ENCODE results near the gene CPPED1.

CPPED1 gene

DNA sequence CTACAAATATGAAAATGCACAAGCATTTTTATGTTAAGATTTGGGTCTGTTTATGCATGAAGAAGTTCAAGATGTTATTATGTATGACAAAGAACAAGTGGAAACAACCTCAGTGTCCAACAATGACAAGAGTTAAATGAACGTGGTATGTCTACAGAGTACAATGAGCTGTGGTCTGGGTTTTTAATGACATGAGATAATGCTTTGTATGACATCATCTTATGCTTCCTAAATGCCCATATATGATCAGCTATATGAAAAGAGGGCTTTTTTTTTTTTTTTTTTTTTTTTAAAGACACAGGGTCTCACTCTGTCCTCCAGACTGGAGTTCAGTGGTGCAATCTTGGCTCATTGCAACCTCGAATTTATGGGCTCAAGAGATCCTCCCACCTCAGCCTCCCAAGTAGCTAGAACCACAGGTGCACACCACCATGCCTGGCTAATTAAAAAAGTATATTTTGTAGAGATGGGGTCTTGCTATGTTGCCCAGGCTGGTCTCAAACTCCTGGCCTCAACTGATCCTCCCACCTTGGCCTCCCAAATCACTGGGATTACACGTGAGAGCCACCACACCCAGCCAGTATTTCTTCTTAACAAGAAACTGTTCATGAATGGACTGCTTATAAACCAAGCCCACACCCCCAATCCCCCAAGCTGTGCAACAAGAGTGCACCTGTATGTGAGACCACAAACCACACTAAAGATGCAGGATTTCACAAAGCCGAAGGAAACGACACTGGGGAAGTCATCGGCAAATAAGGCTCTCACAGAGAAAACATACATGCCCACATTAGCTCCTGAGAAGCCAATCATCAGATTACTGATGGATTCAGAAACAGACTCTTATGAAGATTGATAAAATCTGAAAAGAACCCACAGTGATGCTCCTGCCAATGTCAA, 114.5 kb downstream of the CPPED1 start:
- Mint-ChIP-seq H3K9me3 (no peaks in the 10 kb centered on the region), H3K4me1 (ENCODE audit: low read depth) (peaks cover 13% of the 10 kb centered on the region), H3K36me3 (ENCODE audit: low read depth) (peaks cover 67% of the 10 kb centered on the region), H3K27ac (no peak overlapping the region), H3K4me3 (no peak overlapping the region), H3K27me3 (no peaks in the 10 kb centered on the region)
- intact Hi-C loops (cut with micrococcal nuclease): loop anchor here (10.0 kb wide), 1 partner anchor 234 kb away; no protein-coding TSS in a partner anchor

DNA sequence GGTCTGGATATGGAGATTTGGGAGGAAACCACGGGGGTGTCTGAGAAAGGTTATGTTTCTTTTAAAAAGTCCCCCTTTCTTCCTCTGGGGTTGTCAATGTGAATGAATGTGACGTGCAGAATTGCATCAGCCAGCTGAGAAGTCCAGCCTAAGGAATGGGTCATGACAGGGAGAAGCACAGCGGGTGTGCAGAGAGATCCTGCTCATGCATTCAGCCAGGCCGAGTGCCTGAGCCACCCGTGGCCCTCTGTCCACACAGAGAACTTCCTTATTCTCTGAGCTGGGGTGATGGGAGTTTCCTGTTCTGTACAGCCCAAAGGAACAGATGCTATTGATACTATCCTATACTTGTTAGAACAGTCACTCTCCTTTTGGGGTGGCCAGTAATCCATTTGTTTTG, 117.9 kb downstream of the CPPED1 start:
- no peaks in the 10 kb centered on the region for H3K27me3 Mint-ChIP-seq

DNA sequence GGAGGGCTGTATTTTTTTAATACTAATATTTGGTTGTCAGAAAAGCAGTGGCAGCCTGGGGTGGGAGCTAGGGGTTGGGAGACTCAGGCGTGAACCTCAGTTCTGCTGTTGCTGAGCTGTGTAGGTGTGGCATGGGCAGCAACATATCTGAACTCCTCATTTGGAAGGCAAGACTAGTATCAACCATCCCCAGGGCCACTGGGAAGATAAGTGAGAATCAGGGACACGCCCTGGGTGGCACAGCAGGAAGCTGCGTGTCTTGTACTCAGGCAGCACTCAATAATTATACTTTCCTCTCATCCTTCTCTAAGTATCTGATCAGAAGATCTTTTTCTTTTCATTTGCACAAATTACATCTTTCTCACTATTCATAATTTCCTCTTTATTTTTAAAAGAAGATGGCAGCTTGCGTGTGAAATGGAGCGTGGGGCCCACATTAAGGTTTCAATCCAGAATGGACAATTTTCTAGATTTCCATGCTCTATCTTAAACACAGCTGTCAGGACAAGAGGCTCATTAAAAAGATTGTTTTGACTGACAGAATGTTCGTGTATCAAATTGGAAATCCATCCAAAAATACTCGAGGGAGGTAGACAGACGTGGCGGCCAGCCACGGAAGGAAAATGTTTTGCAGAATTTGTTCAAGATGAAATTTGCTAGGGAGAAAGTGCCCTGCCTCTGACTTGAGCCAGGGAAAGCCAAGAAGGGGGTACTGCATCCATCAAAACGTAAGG, 121.1 kb downstream of the CPPED1 start:
- H3K27ac Mint-ChIP-seq: no peak overlapping the region
- no peaks in the 10 kb centered on the region for H3K9me3 Mint-ChIP-seq
- no peaks in the 10 kb centered on the region for H3K27me3 Mint-ChIP-seq
- peaks cover 34% of the 10 kb centered on the region for H3K4me1 Mint-ChIP-seq (ENCODE audit: low read depth)
- no peak overlapping the region for H3K4me3 Mint-ChIP-seq
- intact Hi-C loops (cut with micrococcal nuclease): loop anchor here (10.0 kb wide), 1 partner anchor 228 kb away; no protein-coding TSS in a partner anchor
- peaks cover 55% of the 10 kb centered on the region for H3K36me3 Mint-ChIP-seq (ENCODE audit: low read depth)

More for the DNA sequence above, 117.9 kb downstream of the CPPED1 start:
- intact Hi-C loops (cut with micrococcal nuclease): loop anchor here (10.0 kb wide), 1 partner anchor 231 kb away; no protein-coding TSS in a partner anchor
- H3K4me3 Mint-ChIP-seq: no peak overlapping the region
- peaks cover 68% of the 10 kb centered on the region for H3K36me3 Mint-ChIP-seq (ENCODE audit: low read depth)
- H3K27ac Mint-ChIP-seq: peak overlapping the region; percentile 45
- H3K4me1 Mint-ChIP-seq (ENCODE audit: low read depth): peaks cover 28% of the 10 kb centered on the region
- H3K9me3 Mint-ChIP-seq: no peaks in the 10 kb centered on the region

DNA sequence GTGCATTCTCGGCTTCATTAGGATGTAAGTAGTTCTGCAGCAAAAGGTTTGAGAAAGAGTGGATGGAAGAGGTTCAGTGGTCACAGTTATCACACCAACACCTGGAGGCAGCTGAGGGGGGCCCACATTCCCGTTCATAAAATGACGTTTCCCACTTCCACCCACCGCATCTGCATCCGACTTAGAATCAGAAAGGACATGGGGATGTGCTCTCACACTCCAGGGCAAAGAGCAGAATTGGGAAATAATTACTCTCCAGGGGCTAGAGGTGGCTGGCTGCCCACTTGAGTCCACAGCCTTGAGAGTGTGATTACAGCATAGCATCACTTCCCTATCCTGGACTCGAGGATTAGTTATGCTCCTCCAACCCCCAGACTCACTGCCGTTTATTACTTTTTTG, 122.0 kb downstream of the CPPED1 start:
- peaks cover 43% of the 10 kb centered on the region for H3K4me1 Mint-ChIP-seq (ENCODE audit: low read depth)
- peaks cover 63% of the 10 kb centered on the region for H3K36me3 Mint-ChIP-seq (ENCODE audit: low read depth)
- no peak overlapping the region for H3K27ac Mint-ChIP-seq
- H3K9me3 Mint-ChIP-seq: no peaks in the 10 kb centered on the region
- intact Hi-C loops (cut with micrococcal nuclease): loop anchor here (10.0 kb wide), 1 partner anchor 227 kb away; no protein-coding TSS in a partner anchor
- no peaks in the 10 kb centered on the region for H3K27me3 Mint-ChIP-seq
- no peak overlapping the region for H3K4me3 Mint-ChIP-seq

DNA sequence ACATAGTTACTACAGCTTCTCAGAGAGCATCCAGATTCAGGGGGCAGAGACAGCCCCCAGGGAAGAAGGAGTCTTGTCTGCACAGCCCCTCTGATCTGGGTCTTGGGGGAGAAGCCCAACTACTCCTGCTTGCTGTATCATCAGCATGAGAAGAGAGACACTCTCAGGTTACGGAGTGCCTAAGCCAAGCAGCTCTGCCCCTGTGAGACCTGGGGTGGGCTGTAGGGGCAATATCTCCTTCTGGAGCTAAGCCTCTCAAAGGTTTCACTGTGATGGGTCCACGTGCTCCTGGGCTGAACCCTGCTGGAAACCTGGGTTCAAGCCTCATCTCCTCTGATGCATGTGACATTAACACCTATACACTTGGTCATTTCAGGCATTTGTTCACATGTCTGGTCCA, 123.2 kb downstream of the CPPED1 start:
- H3K4me3 Mint-ChIP-seq: no peak overlapping the region
- peaks cover 38% of the 10 kb centered on the region for H3K4me1 Mint-ChIP-seq (ENCODE audit: low read depth)
- no peak overlapping the region for H3K27ac Mint-ChIP-seq
- H3K36me3 Mint-ChIP-seq (ENCODE audit: low read depth): peaks cover 69% of the 10 kb centered on the region
- no peaks in the 10 kb centered on the region for H3K9me3 Mint-ChIP-seq
- H3K27me3 Mint-ChIP-seq: no peaks in the 10 kb centered on the region
- intact Hi-C loops (cut with micrococcal nuclease): loop anchor here (10.0 kb wide), 1 partner anchor 226 kb away; no protein-coding TSS in a partner anchor

DNA sequence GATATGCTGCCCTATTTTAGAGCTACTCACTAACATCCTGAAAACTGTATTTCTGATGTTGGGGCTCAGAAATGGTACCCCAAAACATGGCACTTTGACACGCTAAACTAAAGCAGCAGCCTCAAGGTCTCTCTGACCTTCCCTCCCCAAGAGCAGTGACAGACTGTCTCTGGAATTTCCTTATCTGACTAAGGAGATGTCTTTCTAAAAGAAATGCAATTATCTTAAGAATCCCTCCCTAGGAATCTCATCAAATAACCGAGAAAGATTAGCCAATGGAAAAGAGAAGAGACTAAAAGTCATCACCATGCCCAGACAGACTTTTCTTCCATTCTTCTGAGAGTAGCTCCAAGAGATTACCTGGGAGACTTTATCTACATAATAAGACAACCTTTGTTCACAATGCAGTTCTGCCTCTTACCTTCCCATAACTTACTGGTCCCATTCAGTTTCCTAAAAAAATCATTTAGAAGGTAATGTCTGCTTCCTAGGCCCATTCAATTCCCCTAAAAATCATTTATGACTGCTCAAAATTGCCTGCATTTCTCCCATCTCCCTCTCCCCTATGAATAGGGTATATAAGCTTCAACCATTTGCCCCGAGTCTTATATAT, 123.9 kb downstream of the CPPED1 start:
- Mint-ChIP-seq H3K9me3 (no peaks in the 10 kb centered on the region), H3K4me1 (ENCODE audit: low read depth) (peaks cover 40% of the 10 kb centered on the region), H3K36me3 (ENCODE audit: low read depth) (peaks cover 71% of the 10 kb centered on the region), H3K27ac (no peak overlapping the region), H3K27me3 (no peaks in the 10 kb centered on the region), H3K4me3 (no peak overlapping the region)
- intact Hi-C loops (cut with micrococcal nuclease): loop anchor here (10.0 kb wide), 1 partner anchor 225 kb away; no protein-coding TSS in a partner anchor

DNA sequence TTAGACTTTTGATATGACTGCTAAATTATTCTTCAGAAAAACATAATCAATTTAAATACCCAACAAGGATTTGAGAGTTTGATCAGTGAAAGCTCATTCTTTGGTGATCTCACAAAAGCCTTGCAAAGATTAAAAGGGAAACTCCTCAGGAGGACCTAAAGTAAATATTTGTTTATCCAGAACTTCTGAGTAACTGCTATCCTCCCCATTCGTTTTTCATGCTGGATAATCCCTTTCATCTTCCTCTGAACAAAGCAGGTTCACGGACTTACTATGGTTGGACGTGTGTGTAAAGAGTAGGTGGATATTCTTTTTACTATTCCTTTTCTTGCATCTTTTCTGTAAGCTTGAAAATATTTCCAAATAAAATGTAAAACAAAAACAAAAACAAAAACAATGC, 124.7 kb downstream of the CPPED1 start:
- H3K36me3 Mint-ChIP-seq (ENCODE audit: low read depth): peaks cover 71% of the 10 kb centered on the region
- H3K4me3 Mint-ChIP-seq: no peak overlapping the region
- H3K27ac Mint-ChIP-seq: no peak overlapping the region

DNA sequence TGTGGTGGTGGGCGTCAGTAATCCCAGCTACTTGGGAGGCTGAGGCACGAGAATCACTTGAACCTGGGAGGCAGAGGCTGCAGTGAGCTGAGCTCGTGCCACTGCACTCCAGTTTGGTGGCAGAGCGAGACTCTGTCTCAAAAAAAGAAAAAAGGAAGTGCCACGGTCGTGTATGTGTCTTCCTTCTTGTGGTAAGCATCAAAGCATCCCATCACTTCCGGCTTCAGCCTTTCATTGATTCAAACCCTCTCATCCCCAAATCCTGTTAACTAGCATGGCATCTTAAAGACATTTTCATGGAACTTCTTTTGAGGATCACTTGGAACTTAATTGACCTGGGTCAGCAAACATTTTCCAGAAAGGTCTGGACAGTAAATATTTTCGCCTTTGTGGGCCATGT, 126.2 kb downstream of the CPPED1 start:
- Mint-ChIP-seq H3K27me3 (no peaks in the 10 kb centered on the region), H3K9me3 (no peaks in the 10 kb centered on the region), H3K4me1 (ENCODE audit: low read depth) (peaks cover 43% of the 10 kb centered on the region), H3K4me3 (no peak overlapping the region), H3K27ac (peak overlapping the region; percentile 27), H3K36me3 (ENCODE audit: low read depth) (peaks cover 71% of the 10 kb centered on the region)
- intact Hi-C loops (cut with micrococcal nuclease): no loop called here

More for the DNA sequence above, 124.7 kb downstream of the CPPED1 start:
- Mint-ChIP-seq H3K4me1 (ENCODE audit: low read depth) (peaks cover 48% of the 10 kb centered on the region), H3K9me3 (no peaks in the 10 kb centered on the region), H3K27me3 (no peaks in the 10 kb centered on the region)
- intact Hi-C loops (cut with micrococcal nuclease): no loop called here

DNA sequence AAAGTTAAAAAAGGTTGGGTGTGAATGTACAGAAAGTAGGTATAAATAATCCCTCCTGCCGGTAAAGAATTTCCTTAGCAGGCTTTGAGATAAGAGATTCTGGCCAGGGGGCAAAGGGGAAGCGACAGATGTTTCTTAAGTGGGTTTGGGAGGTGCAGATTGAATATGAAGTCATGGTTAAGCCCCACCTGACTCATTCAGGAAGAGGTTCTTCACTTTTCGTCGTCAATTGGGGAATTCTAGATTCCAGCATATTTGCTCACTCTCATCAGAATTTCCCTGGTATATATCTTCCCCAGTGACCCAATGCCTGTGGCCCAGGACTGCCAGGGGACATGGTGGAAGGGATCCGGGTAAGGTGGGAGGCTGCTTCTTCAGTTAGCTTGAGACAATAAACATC, 127.8 kb downstream of the CPPED1 start:
- H3K36me3 Mint-ChIP-seq (ENCODE audit: low read depth): peaks cover 71% of the 10 kb centered on the region
- intact Hi-C loops (cut with micrococcal nuclease): no loop called here
- peaks cover 40% of the 10 kb centered on the region for H3K4me1 Mint-ChIP-seq (ENCODE audit: low read depth)
- H3K27ac Mint-ChIP-seq: peak overlapping the region; percentile 21
- H3K4me3 Mint-ChIP-seq: no peak overlapping the region
- H3K9me3 Mint-ChIP-seq: no peaks in the 10 kb centered on the region
- H3K27me3 Mint-ChIP-seq: no peaks in the 10 kb centered on the region

DNA sequence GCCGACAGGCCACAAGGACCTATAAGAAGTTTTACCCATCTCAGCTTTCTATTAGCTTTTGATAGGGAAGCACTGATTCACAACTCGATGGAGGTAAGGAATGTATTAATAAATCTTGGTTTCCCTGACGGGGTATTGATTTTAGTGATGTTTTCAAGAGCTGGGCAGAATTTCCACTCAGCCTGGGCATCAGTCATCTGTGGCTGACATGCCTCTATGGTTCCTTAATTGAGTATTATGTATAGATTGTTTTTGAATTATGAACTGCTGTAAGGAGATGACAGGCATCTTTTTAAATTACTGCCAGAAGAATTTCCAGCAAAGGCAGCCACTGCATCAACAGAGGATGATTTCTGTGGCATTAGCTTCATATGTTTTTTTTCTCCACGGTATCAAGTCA, 128.6 kb downstream of the CPPED1 start:
- Mint-ChIP-seq H3K36me3 (ENCODE audit: low read depth) (peaks cover 71% of the 10 kb centered on the region), H3K9me3 (no peaks in the 10 kb centered on the region), H3K27me3 (no peaks in the 10 kb centered on the region), H3K4me1 (ENCODE audit: low read depth) (peaks cover 36% of the 10 kb centered on the region), H3K27ac (no peak overlapping the region), H3K4me3 (no peak overlapping the region)
- intact Hi-C loops (cut with micrococcal nuclease): no loop called here

DNA sequence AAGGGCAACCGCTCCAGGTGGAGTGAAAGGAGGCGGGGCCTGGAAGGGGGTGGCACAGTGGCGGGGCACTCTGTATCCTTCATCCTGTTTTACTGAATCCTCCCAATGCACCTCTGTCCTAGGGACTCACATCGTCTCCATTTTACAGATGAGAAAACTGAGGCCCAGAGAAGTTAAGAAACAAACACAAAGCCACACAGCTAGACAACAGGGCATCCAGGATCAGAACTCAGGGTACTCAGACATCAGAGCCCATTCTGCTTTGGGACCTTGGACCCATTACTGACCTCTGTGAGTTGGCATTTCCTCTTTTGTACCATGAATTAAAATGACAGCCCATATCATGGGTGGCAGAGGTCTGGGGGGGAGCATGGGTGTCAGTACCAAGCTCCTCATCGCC, 129.2 kb downstream of the CPPED1 start:
- Mint-ChIP-seq H3K27me3 (no peaks in the 10 kb centered on the region), H3K27ac (no peak overlapping the region), H3K4me1 (ENCODE audit: low read depth) (peaks cover 36% of the 10 kb centered on the region), H3K4me3 (no peak overlapping the region), H3K36me3 (ENCODE audit: low read depth) (peaks cover 71% of the 10 kb centered on the region), H3K9me3 (peaks cover under 1% of the 10 kb centered on the region)
- intact Hi-C loops (cut with micrococcal nuclease): no loop called here

DNA sequence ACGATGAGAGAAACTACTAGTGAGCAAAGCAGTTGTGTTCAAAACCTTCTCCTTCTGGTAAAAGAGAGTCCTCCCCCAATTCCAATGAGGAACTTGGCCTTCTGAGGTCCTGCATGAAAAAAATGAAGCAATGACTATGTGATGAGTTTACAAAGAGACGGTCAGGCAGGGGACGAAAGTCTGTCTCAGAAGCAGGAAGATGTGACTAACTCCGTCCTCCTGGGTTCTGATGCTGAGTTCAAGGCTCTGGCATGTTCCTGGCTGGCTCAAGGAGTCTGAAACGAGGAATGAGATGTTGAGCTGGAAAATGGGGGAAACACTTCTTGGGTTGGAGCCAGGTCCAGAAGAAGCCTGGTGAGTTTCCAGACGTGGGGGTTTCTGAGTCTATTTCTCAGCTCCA, 129.6 kb downstream of the CPPED1 start:
- peaks cover 36% of the 10 kb centered on the region for H3K4me1 Mint-ChIP-seq (ENCODE audit: low read depth)
- H3K9me3 Mint-ChIP-seq: peaks cover 5% of the 10 kb centered on the region
- H3K27me3 Mint-ChIP-seq: no peaks in the 10 kb centered on the region
- peaks cover 76% of the 10 kb centered on the region for H3K36me3 Mint-ChIP-seq (ENCODE audit: low read depth)
- H3K27ac Mint-ChIP-seq: no peak overlapping the region
- intact Hi-C loops (cut with micrococcal nuclease): no loop called here
- H3K4me3 Mint-ChIP-seq: no peak overlapping the region

DNA sequence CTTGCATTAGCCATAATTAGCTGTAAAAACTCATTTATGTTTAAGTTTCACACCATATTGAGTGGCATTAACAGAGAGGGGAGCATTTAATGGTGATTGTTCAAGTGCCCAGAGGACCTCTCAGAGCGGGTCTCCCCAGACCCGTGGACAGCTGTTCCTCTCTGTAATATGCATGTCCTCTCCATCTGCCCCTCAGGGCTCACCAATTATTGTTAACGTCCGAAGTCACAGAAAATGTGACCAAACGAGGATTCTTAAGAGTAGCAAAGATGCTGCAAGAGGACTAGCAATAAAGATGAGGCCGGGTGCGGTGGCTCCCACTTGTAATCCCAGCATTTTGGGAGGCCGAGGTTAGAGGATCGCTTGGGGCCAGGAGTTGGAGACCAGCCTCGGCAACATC, 130.2 kb downstream of the CPPED1 start:
- no peak overlapping the region for H3K27ac Mint-ChIP-seq
- peaks cover 82% of the 10 kb centered on the region for H3K36me3 Mint-ChIP-seq (ENCODE audit: low read depth)
- H3K4me3 Mint-ChIP-seq: no peak overlapping the region
- H3K27me3 Mint-ChIP-seq: no peaks in the 10 kb centered on the region
- H3K9me3 Mint-ChIP-seq: peaks cover 11% of the 10 kb centered on the region
- peaks cover 36% of the 10 kb centered on the region for H3K4me1 Mint-ChIP-seq (ENCODE audit: low read depth)
- intact Hi-C loops (cut with micrococcal nuclease): no loop called here

DNA sequence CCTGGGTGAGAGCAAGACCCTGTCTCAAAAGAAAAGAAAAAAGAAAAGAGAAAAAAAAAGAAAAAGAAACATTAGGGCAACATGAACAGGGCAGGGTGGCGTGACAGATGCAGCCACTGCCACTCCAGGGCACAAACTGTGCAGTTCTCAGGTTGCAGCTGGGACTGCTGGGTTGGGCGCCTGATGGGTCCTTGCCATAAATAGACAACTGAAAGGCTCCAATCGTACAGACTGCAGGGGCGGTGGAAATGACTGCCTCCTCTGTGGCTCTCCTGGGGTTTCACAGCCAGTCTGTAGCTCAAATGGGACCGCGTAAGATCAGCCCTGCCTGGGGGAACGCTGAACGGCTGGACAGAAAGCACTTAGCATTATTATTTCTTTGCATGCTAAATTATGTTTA, 130.7 kb downstream of the CPPED1 start:
- intact Hi-C loops (cut with micrococcal nuclease): no loop called here
- Mint-ChIP-seq H3K4me3 (no peak overlapping the region), H3K27me3 (no peaks in the 10 kb centered on the region), H3K27ac (no peak overlapping the region), H3K9me3 (peaks cover 16% of the 10 kb centered on the region), H3K4me1 (ENCODE audit: low read depth) (peaks cover 36% of the 10 kb centered on the region), H3K36me3 (ENCODE audit: low read depth) (peaks cover 87% of the 10 kb centered on the region)
